GM21723 (cell line): ENCODE data around the gene EDC4.

Experiments
- ATAC-seq: cut with Tn5 transposase; IDR thresholded peaks from one replicate; pipeline ENCODE4 v1.9.1; 2021; ENCODE audit warnings: mild to moderate bottlenecking, moderate library complexity; ENCODE audit not compliant: unreplicated experiment

The EDC4 gene

DNA sequence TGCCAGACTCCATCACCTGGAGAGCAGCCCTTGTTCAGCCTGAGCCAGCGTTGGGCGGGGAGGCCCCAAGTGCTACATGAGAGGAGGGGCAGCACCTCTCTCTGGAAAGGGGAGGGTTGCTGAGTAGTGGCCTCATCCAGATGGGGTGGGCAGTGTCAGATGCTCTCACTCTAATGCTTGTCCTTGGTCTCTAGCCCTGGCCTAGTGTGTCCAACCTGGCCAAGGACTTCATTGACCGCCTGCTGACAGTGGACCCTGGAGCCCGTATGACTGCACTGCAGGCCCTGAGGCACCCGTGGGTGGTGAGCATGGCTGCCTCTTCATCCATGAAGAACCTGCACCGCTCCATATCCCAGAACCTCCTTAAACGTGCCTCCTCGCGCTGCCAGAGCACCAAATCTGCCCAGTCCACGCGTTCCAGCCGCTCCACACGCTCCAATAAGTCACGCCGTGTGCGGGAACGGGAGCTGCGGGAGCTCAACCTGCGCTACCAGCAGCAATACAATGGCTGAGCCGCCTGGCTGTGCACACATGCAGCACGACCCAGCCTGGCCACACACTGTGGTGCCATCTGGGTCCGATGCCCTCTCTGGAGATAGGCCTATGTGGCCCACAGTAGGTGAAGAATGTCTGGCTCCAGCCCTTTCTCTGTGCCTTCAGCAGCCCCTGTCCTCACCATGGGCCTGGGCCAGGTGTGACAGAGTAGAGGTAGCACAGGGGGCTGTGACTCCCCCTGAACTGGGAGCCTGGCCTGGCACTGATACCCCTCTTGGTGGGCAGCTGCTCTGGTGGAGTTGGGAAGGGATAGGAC, 54.5 kb downstream of the EDC4 start:
- ATAC-seq: no peak

DNA sequence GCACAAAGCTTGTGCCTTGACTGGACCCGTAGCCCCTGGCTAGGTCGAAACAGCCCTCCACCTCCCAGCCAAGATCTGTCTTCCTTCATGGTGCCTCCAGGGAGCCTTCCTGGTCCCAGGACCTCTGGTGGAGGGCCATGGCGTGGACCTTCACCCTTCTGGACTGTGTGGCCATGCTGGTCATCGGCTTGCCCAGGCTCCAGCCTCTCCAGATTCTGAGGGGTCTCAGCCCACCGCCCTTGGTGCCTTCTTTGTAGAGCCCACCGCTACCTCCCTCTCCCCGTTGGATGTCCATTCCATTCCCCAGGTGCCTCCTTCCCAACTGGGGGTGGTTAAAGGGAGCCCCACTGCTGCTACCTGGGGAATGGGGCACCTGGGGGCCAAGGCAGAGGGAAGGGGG, 55.3 kb downstream of the EDC4 start:
- no peak for ATAC-seq

DNA sequence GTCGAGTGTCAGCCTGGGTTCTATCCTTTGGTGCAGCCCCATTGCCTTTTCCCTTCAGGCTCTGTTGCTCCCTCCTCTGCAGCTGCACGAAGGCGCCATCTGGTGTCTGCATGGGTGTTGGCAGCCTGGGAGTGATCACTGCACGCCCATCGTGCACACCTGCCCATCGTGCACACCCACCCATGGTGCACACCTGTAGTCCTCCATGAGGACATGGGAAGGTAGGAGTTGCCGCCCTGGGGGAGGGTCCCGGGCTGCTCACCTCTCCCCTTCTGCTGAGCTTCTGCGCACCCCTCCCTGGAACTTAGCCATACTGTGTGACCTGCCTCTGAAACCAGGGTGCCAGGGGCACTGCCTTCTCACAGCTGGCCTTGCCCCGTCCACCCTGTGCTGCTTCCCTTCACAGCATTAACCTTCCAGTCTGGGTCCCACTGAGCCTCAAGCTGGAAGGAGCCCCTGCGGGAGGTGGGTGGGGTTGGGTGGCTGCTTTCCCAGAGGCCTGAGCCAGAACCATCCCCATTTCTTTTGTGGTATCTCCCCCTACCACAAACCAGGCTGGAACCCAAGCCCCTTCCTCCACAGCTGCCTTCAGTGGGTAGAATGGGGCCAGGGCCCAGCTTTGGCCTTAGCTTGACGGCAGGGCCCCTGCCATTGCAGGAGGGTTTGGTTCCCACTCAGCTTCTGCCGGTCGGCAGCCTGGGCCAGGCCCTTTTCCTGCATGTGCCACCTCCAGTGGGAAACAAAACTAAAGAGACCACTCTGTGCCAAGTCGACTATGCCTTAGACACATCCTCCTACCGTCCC, 55.9 kb downstream of the EDC4 start:
- ATAC-seq: no peak

DNA sequence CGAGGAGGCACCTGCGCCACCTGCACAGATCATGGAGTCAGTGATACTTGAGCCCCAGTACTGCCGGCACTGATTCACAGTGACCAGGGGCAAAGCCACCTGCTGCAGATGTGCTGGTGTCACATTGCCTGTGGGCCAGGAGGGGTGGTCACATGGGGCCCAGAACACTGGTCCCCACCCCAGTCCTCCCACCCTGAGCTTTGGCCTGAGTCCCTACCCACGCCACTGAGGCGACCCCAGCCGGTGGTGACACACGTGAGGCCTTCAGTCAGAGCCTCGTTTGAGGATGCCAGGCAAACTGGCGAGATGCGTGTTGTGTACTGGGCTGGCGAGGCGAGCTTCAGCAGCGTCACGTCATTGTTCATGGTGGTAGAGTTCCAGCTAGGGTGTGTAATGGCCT, 57.3 kb downstream of the EDC4 start:
- no peak for ATAC-seq

DNA sequence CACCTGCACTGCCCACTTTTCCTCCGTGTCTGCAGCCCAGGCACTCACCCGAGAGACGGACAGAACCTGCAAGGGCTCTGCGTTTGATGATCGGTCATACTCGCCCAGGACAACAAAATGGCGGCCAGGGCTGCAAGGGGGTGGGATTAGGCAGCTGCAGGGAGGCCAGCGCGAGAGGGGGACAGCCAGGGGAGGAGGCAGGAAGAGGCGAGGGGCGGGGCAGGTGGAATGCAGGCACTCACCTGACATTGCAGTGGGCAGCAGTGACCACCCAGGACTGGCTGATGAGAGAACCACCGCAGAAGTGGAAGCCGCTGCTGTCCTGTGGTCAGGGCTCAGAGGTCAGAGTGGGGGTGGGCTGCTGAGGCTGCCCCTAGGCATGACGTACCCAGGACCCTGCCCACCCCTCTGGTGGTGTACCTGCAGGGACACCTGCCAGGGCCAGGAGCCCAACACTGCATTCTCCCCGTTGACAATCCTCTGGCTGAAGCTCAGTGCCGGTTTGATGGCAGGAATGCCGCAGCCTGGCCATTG, 57.9 kb downstream of the EDC4 start:
- ATAC-seq: no peak
